ENCODE data around the gene PPIL6.

GRCh38 chr6:109406196-109406595 lies 34.2 kb downstream of the PPIL6 start:
- no peak for TF ChIP-seq EZH2 (IDR thresholded peaks at IDR 0.05; ENCODE audit: borderline replicate concordance, insufficient read depth, low read depth, low read length, poor library complexity, severe bottlenecking)
- TF ChIP-seq, protein P1, sequence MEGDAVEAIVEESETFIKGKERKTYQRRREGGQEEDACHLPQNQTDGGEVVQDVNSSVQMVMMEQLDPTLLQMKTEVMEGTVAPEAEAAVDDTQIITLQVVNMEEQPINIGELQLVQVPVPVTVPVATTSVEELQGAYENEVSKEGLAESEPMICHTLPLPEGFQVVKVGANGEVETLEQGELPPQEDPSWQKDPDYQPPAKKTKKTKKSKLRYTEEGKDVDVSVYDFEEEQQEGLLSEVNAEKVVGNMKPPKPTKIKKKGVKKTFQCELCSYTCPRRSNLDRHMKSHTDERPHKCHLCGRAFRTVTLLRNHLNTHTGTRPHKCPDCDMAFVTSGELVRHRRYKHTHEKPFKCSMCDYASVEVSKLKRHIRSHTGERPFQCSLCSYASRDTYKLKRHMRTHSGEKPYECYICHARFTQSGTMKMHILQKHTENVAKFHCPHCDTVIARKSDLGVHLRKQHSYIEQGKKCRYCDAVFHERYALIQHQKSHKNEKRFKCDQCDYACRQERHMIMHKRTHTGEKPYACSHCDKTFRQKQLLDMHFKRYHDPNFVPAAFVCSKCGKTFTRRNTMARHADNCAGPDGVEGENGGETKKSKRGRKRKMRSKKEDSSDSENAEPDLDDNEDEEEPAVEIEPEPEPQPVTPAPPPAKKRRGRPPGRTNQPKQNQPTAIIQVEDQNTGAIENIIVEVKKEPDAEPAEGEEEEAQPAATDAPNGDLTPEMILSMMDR (IDR thresholded peaks at IDR 0.05) = no peak
